NCI-H128 (cell line): ENCODE measurements around the gene CRK.
"Not testable (repeated sequence)": the region's sequence is repeated elsewhere in the genome, so short reads cannot be mapped to it uniquely, and the experiment has no call there.

Experiments
- DNase-seq: peaks from one replicate; lab custom pipeline; 2025; ENCODE audit not compliant: unreplicated experiment; lab: John Stamatoyannopoulos, UW

Gene CRK

GRCh38 chr17:1390432-1391367 lies 65.3 kb downstream of the CRK start:
- no peak for DNase-seq

- DNase-seq: not testable (repeated sequence)
Measured at GRCh38 chr17:1387490-1388227, 68.4 kb downstream of the CRK start.

- not testable (repeated sequence) for DNase-seq
Measured at GRCh38 chr17:1386675-1387190, 69.3 kb downstream of the CRK start.

- no peak for DNase-seq
Measured at GRCh38 chr17:1386265-1386664, 69.8 kb downstream of the CRK start.

GRCh38 chr17:1385861-1386260 lies 70.2 kb downstream of the CRK start:
- DNase-seq: no peak

- DNase-seq: no peak
Measured at GRCh38 chr17:1384905-1385435, 71.1 kb downstream of the CRK start.

GRCh38 chr17:1379930-1380313 lies 76.1 kb downstream of the CRK start:
- no peak for DNase-seq

GRCh38 chr17:1379208-1379929 lies 76.7 kb downstream of the CRK start:
- no peak for DNase-seq

GRCh38 chr17:1378476-1378860 lies 77.6 kb downstream of the CRK start:
- DNase-seq: not testable (repeated sequence)

- no peak for DNase-seq
Measured at GRCh38 chr17:1377334-1377733, 78.7 kb downstream of the CRK start.

- DNase-seq: no peak
Measured at GRCh38 chr17:1376061-1376460, 80.0 kb downstream of the CRK start.

GRCh38 chr17:1375615-1376014 lies 80.4 kb downstream of the CRK start:
- no peak for DNase-seq

- DNase-seq: no peak
Measured at GRCh38 chr17:1374431-1375177, 81.4 kb downstream of the CRK start.

GRCh38 chr17:1373707-1374237 lies 82.3 kb downstream of the CRK start:
- DNase-seq: no peak

- DNase-seq: no peak
Measured at GRCh38 chr17:1372618-1373017, 83.4 kb downstream of the CRK start.

GRCh38 chr17:1371893-1372590 lies 84.0 kb downstream of the CRK start:
- no peak for DNase-seq
